HepG2 (cell line): ENCODE results near the gene SEPTIN12. TPM values are rescaled to one million over a fixed set of nuclear protein-coding genes. Genes with fewer than 3 reads are reported as not detected.

Experiments used
- ATAC-seq: fragments of 200-7000 bp; cut with Tn5 transposase; 3 replicates; pipeline ENCODE4 v1.9.1; 2020; ENCODE audit warnings: mild to moderate bottlenecking, moderate library complexity
- BruUV-seq: library from RNA; stranded (reverse); fragments of 400-500 nt; replicated peaks from 2 replicates; lab custom pipeline; 2021; lab: Mats Ljungman, UMichigan
- CTCF ChIA-PET: fragments of 300-600 bp; formaldehyde crosslinking; extraction: SDS; loops from one replicate; lab custom pipeline; 2021; ENCODE audit warnings: low total read pairs, inconsistent platforms, low intra/inter-chr PET ratio; lab: Yijun Ruan, JAX
- POLR2A ChIA-PET: fragments of 350-600 bp; sonication (Branson Sonifier 250); formaldehyde crosslinking; loops from one replicate; lab custom pipeline; 2020; ENCODE audit warnings: antibody characterized with exemption, inconsistent platforms; lab: Yijun Ruan, JAX
- DNase-seq: peaks from one replicate; pipeline ENCODE4 v3.0.0-alpha.2; 2015; ENCODE audit warnings: low spot score
- FAIRE-seq: peaks from 3 replicates; lab custom pipeline; 2011; peaks lifted over from hg19 to GRCh38; lab: Jason Lieb, UNC
- H2AFZ ChIP-seq: one replicate; pipeline ENCODE4 v1.6.1; 2011; ENCODE audit warnings: low read length, inconsistent platforms
- H3K27ac ChIP-seq: fragments of 300-600 bp; 3 replicates; pipeline ENCODE4 v1.8.0; 2011; ENCODE audit warnings: mixed run types, mild to moderate bottlenecking, mixed read lengths, low read length, inconsistent platforms; ENCODE audit not compliant: insufficient read depth; ENCODE audit errors: extremely low read length
- H3K27me3 ChIP-seq, 2 experiments: fragments of 200-600 bp in 1 of 2; 2 replicates in 1 of 2; 3 replicates in 1 of 2; pipeline versions ENCODE4 v1.6.0 to v1.8.0; 2011; ENCODE audit warnings: low read length in 2 of 2, mild to moderate bottlenecking in 2 of 2, moderate library complexity in 2 of 2, inconsistent platforms in 1 of 2; ENCODE audit not compliant: insufficient read depth in 2 of 2, control insufficient read depth in 1 of 2
- H3K36me3 ChIP-seq, 2 experiments: fragments of 200-600 bp in 1 of 2; replicated peaks in 1 of 2; 2 replicates in 1 of 2; 3 replicates in 1 of 2; pipeline versions ENCODE4 v1.5.1 to v1.8.0; 2011; ENCODE audit warnings: low read length in 2 of 2, inconsistent platforms in 1 of 2; ENCODE audit not compliant: insufficient read depth in 2 of 2, control insufficient read depth in 1 of 2
- H3K4me1 ChIP-seq: 2 replicates; pipeline ENCODE4 v1.5.1; 2012; ENCODE audit warnings: low read length, inconsistent platforms; ENCODE audit not compliant: insufficient read depth
- H3K4me2 ChIP-seq: 2 replicates; pipeline ENCODE4 v1.6.0; 2011; ENCODE audit warnings: low read depth, low read length, inconsistent platforms
- H3K4me3 ChIP-seq, 3 experiments: fragments of 200-600 bp in 1 of 3; sonication (generic), shearing (Covaris generic) in 1 of 3; replicated peaks in 1 of 3; 2 replicates each; pipeline ENCODE4 v1.5.1; 2011 to 2016; ENCODE audit warnings: low read length in 3 of 3, inconsistent platforms in 2 of 3, low read depth in 2 of 3, mild to moderate bottlenecking in 2 of 3, control low read depth in 1 of 3, mixed read lengths in 1 of 3; ENCODE audit not compliant: insufficient read depth in 1 of 3
- H3K79me2 ChIP-seq: one replicate; pipeline ENCODE4 v1.6.1; 2011; ENCODE audit warnings: low read length, inconsistent platforms; ENCODE audit not compliant: insufficient read depth
- H3K9ac ChIP-seq: 2 replicates; pipeline ENCODE4 v1.6.0; 2011; ENCODE audit warnings: mild to moderate bottlenecking, low read depth, low read length, inconsistent platforms; ENCODE audit not compliant: insufficient read depth
- H3K9me3 ChIP-seq: 2 replicates; pipeline ENCODE4 v1.5.1; 2012; ENCODE audit warnings: mild to moderate bottlenecking, low read length
- H4K20me1 ChIP-seq: 2 replicates; pipeline ENCODE4 v1.6.0; 2011; ENCODE audit warnings: inconsistent platforms, mild to moderate bottlenecking, low read length, moderate library complexity; ENCODE audit not compliant: insufficient read depth
- CHD4 ChIP-seq: fragments of 200-600 bp; sonication (generic); IDR thresholded peaks from 2 replicates; pipeline ENCODE4 v1.7.0; 2017; ENCODE audit warnings: mild to moderate bottlenecking, low read length, borderline replicate concordance
- HNF4A ChIP-seq: sonication (generic); formaldehyde crosslinking; IDR thresholded peaks from 2 replicates; pipeline ENCODE4 v1.4.0; 2020; ENCODE audit warnings: missing genetic modification reagents
- HNF4G ChIP-seq, 2 experiments: sonication (generic) in 1 of 2; formaldehyde crosslinking in 1 of 2; IDR thresholded peaks; 2 replicates each; pipeline versions ENCODE4 v1.4.0 to v1.6.1; 2011 to 2020; ENCODE audit warnings: borderline replicate concordance in 2 of 2, low read depth in 2 of 2, mild to moderate bottlenecking in 2 of 2, low read length in 1 of 2, missing genetic modification reagents in 1 of 2, moderate library complexity in 1 of 2
- KDM1A ChIP-seq: IDR thresholded peaks from 2 replicates; pipeline ENCODE4 v1.6.1; 2016; ENCODE audit warnings: missing compliant biosample characterization
- KMT2A ChIP-seq: sonication (generic); formaldehyde crosslinking; IDR thresholded peaks from 2 replicates; pipeline ENCODE4 v1.4.0; 2020; ENCODE audit warnings: missing genetic modification reagents
- NCOA1 ChIP-seq: sonication (generic); formaldehyde crosslinking; IDR thresholded peaks from 2 replicates; pipeline ENCODE4 v1.9.0; 2021; ENCODE audit warnings: missing genetic modification reagents
- NR2C2 ChIP-seq: sonication (generic); formaldehyde crosslinking; IDR thresholded peaks from 2 replicates; pipeline ENCODE4 v1.4.0; 2020; ENCODE audit warnings: missing genetic modification reagents, mild to moderate bottlenecking, moderate library complexity, borderline replicate concordance
- SIX1 ChIP-seq: sonication (generic); formaldehyde crosslinking; IDR thresholded peaks from 2 replicates; pipeline ENCODE4 v1.4.0; 2020; ENCODE audit warnings: missing genetic modification reagents, borderline replicate concordance
- ZMYM2 ChIP-seq: sonication (generic); formaldehyde crosslinking; IDR thresholded peaks from 2 replicates; pipeline ENCODE4 v1.8.0; 2022; ENCODE audit warnings: mild to moderate bottlenecking, missing genetic modification reagents
- ZMYM3 ChIP-seq: sonication (generic); formaldehyde crosslinking; IDR thresholded peaks from 2 replicates; pipeline ENCODE4 v1.5.1; 2020; ENCODE audit warnings: mild to moderate bottlenecking, missing genetic modification reagents
- ZNF180 ChIP-seq: sonication (generic); formaldehyde crosslinking; IDR thresholded peaks from 2 replicates; pipeline ENCODE4 v1.4.0; 2020; ENCODE audit warnings: low read depth, missing genetic modification reagents, borderline replicate concordance
- ZNF263 ChIP-seq: sonication (generic); formaldehyde crosslinking; IDR thresholded peaks from 2 replicates; pipeline ENCODE4 v1.4.0; 2020; ENCODE audit warnings: missing genetic modification reagents
- ZNF652 ChIP-seq: IDR thresholded peaks from 2 replicates; pipeline ENCODE4 v1.6.1; 2016; ENCODE audit warnings: low read depth, borderline replicate concordance
- ZNF775 ChIP-seq: sonication (generic); formaldehyde crosslinking; IDR thresholded peaks from 2 replicates; pipeline ENCODE4 v1.4.0; 2020; ENCODE audit warnings: missing genetic modification reagents, mild to moderate bottlenecking, moderate library complexity, borderline replicate concordance
- WGBS: methylation state at CpG from one replicate; pipeline ENCODE4 v1.1.6; 2017; ENCODE audit warnings: low lambda C conversion rate; 5-methylcytosine and 5-hydroxymethylcytosine counted together
- in situ Hi-C: cut with HindIII; loops from 2 replicates; pipeline ENCODE4 v1.10.0; 2017; ENCODE audit warnings: low pct_unique_long_range_greater_than_20kb; ENCODE audit not compliant: extremely low pct_ligation_motif_present
- intact Hi-C: fragments of 100-400 bp; cut with micrococcal nuclease; formaldehyde crosslinking; loops from one replicate; pipeline ENCODE4 v1.10.0; 2022; ENCODE audit not compliant: unreplicated experiment
- polyA plus RNA-seq, 8 experiments: library from polyadenylated mRNA; depleted of rRNA in 3 of 8; stranded (reverse) in 7 of 8; unstranded in 1 of 8; fragments of >200 nt; fragmentation: Illumina TruSeq in 4 of 8; extraction: Trizol in 4 of 8; gene quantifications; 2 replicates each; pipeline versions ENCODE4 v1.2.1 to v1.2.3, GENCODE V29; 2011 to 2016; ENCODE audit warnings: low read depth in 4 of 8, missing spikeins in 1 of 8, mixed read lengths in 1 of 8; ENCODE audit not compliant: insufficient read depth in 1 of 8
- total RNA-seq, 5 experiments: library from RNA; depleted of rRNA; stranded (reverse); fragments of >200 nt; fragmentation: Illumina TruSeq; extraction: Trizol; gene quantifications; 2 replicates each; pipeline ENCODE4 v1.2.3, GENCODE V29; 2016; ENCODE audit warnings: low read depth in 1 of 5
- TF ChIP-seq, protein P1 (sequence below): sonication (generic); formaldehyde crosslinking; IDR thresholded peaks from 2 replicates; pipeline ENCODE4 v1.4.0; 2020; ENCODE audit warnings: missing genetic modification reagents, mild to moderate bottlenecking, borderline replicate concordance
- TF ChIP-seq, protein P2 (sequence below): sonication (generic); formaldehyde crosslinking; conservative IDR thresholded peaks from 2 replicates; pipeline ENCODE4 v1.4.0; 2020; ENCODE audit warnings: mild to moderate bottlenecking, missing genetic modification reagents, moderate library complexity

The SEPTIN12 gene
- total and polyA plus RNA-seq, 2 of the 13 experiments (the other 11 are each of a cell fraction or from before 2014, with no cell fraction given) = 0.22 TPM; not detected in 1

- H3K79me2 ChIP-seq = peaks cover 16% of the 10 kb centered on the region
- 2% methylated on average over 7 of the region's 7 CpGs for WGBS
- FAIRE-seq (no peak), ATAC-seq (0 out of 3 replicates have a peak, but pooled peaks have one; percentile 5), DNase-seq (no peak)
- in situ Hi-C loops = no loop called here
- BruUV-seq = no TSS peak
- no peak overlapping the region for H3K27ac ChIP-seq
- peaks cover 42% of the 10 kb centered on the region for H3K4me1 ChIP-seq
- no peaks in the 10 kb centered on the region for H4K20me1 ChIP-seq
- H3K4me3 ChIP-seq = peak overlapping the region; percentile 76 to 92 (median 79)
- no peaks in the 10 kb centered on the region for H3K9me3 ChIP-seq
- peaks cover 2 to 5% of the 10 kb centered on the region in 2 experiments; a peak in 2 of 5 replicates for H3K36me3 ChIP-seq
- peak overlapping the region; percentile 56 for H3K9ac ChIP-seq
- ChIA-PET POLR2A (interaction anchor here (0.6 to 3.1 kb wide), 15 partner anchors 11 to 265 kb away, joined by 3 to 40 read pairs (median 5); partner anchors contain the start of genes ANKS3, DNAAF8, ROGDI and SEC14L5), CTCF (no interaction called here)
- H2AFZ ChIP-seq = peak overlapping the region; percentile 25
- no peaks in the 10 kb centered on the region; a peak in 2 of 5 replicates for H3K27me3 ChIP-seq
- peak overlapping the region; percentile 91 for H3K4me2 ChIP-seq
- TF ChIP-seq HNF4A (CRISPR knock-in tag) (peak; percentile 34; the same call in 1 of the 2 replicates), ZNF263 (peak; percentile 94), ZNF180 (no peak), ZMYM3 (CRISPR knock-in tag) (peak; percentile 78), NR2C2 (CRISPR knock-in tag) (no peak), ZNF775 (no peak), KMT2A (CRISPR knock-in tag) (0 out of 2 replicates have a peak, but pooled peaks have one; percentile 3), HNF4G (IDR thresholded peaks at IDR 0.05; ENCODE audit: borderline replicate concordance, low read depth, low read length) (peak; percentile 38; the same call in 1 of the 2 replicates), HNF4G (CRISPR knock-in tag; IDR thresholded peaks at IDR 0.05; ENCODE audit: borderline replicate concordance, low read depth) (no peak), ZMYM2 (0 out of 2 replicates have a peak, but pooled peaks have one; percentile 60), NCOA1 (no peak), SIX1 (CRISPR knock-in tag) (0 out of 2 replicates have a peak, but pooled peaks have one; percentile 62), CHD4 (peak; percentile 20), KDM1A (0 out of 2 replicates have a peak, but pooled peaks have one; percentile 69), ZNF652 (CRISPR knock-in tag) (peak; percentile 50; the same call in 1 of the 2 replicates)
- TF ChIP-seq, protein P1, sequence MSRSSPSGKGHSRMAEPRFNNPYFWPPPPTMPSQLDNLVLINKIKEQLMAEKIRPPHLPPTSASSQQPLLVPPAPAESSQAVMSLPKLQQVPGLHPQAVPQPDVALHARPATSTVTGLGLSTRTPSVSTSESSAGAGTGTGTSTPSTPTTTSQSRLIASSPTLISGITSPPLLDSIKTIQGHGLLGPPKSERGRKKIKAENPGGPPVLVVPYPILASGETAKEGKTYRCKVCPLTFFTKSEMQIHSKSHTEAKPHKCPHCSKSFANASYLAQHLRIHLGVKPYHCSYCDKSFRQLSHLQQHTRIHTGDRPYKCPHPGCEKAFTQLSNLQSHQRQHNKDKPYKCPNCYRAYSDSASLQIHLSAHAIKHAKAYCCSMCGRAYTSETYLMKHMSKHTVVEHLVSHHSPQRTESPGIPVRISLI = no peak
- TF ChIP-seq, protein P2, sequence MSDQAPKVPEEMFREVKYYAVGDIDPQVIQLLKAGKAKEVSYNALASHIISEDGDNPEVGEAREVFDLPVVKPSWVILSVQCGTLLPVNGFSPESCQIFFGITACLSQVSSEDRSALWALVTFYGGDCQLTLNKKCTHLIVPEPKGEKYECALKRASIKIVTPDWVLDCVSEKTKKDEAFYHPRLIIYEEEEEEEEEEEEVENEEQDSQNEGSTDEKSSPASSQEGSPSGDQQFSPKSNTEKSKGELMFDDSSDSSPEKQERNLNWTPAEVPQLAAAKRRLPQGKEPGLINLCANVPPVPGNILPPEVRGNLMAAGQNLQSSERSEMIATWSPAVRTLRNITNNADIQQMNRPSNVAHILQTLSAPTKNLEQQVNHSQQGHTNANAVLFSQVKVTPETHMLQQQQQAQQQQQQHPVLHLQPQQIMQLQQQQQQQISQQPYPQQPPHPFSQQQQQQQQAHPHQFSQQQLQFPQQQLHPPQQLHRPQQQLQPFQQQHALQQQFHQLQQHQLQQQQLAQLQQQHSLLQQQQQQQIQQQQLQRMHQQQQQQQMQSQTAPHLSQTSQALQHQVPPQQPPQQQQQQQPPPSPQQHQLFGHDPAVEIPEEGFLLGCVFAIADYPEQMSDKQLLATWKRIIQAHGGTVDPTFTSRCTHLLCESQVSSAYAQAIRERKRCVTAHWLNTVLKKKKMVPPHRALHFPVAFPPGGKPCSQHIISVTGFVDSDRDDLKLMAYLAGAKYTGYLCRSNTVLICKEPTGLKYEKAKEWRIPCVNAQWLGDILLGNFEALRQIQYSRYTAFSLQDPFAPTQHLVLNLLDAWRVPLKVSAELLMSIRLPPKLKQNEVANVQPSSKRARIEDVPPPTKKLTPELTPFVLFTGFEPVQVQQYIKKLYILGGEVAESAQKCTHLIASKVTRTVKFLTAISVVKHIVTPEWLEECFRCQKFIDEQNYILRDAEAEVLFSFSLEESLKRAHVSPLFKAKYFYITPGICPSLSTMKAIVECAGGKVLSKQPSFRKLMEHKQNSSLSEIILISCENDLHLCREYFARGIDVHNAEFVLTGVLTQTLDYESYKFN (CRISPR knock-in tag) = peak; percentile 5; the same call in 1 of the 2 replicates
- intact Hi-C loops = loop anchor here (2.0 to 5.0 kb wide), 2 partner anchors 48 to 190 kb away; partner anchors contain the start of gene SEC14L5
These were observed 18.9 kb downstream of the SEPTIN12 start for GRCh38 chr16:4769306-4769638.
